MM.1S (cell line): ENCODE results near the gene DOLK.

Source experiments
- EZH2 ChIP-seq: fragments of 300-600 bp; sonication (generic); optimal IDR thresholded peaks from 2 replicates; pipeline ENCODE3; 2017; ENCODE audit warnings: low read depth, mild to moderate bottlenecking, antibody characterized with exemption, low read length, mixed read lengths
- EZH2phosphoT487 ChIP-seq: fragments of 300-600 bp; sonication (generic); IDR thresholded peaks from 2 replicates; pipeline ENCODE4 v1.6.1; 2018; ENCODE audit warnings: antibody characterized with exemption, low read length
- TF ChIP-seq, protein P1 (sequence below): fragments of 300-600 bp; sonication (generic); IDR thresholded peaks from 2 replicates; pipeline ENCODE4 v1.5.1; 2016; ENCODE audit warnings: antibody characterized with exemption, low read length, mixed read lengths

DNA sequence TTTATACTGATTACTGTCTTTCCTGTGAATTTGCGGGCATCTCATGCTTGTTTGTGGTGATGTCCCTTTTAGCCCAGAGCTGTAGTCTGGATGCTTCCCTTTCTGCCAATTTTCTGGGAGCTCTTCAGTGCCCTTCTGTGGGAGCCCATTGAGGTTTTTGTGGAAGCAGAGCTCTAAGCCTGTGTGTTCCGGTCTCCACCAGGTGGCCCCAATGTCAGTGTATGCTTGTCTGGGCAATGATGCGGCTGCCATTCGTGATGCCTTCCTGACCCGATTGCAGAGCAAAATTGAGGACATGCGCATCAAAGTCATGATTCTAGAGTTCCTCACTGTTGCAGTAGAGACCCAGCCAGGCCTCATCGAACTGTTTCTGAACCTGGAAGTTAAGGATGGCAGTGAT lies 45.6 kb upstream of the DOLK start:
- TF ChIP-seq, protein P1, sequence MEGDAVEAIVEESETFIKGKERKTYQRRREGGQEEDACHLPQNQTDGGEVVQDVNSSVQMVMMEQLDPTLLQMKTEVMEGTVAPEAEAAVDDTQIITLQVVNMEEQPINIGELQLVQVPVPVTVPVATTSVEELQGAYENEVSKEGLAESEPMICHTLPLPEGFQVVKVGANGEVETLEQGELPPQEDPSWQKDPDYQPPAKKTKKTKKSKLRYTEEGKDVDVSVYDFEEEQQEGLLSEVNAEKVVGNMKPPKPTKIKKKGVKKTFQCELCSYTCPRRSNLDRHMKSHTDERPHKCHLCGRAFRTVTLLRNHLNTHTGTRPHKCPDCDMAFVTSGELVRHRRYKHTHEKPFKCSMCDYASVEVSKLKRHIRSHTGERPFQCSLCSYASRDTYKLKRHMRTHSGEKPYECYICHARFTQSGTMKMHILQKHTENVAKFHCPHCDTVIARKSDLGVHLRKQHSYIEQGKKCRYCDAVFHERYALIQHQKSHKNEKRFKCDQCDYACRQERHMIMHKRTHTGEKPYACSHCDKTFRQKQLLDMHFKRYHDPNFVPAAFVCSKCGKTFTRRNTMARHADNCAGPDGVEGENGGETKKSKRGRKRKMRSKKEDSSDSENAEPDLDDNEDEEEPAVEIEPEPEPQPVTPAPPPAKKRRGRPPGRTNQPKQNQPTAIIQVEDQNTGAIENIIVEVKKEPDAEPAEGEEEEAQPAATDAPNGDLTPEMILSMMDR = peak; percentile 25
- TF ChIP-seq EZH2phosphoT487 (no peak), EZH2 (no peak)
